PC-3 (cell line): Measurements from ENCODE around the gene FCN2. TPM values are rescaled to one million over a fixed set of nuclear protein-coding genes. Genes with fewer than 3 reads are reported as not detected.

ENCODE experiments used
- ATAC-seq: fragments of 200-7000 bp; cut with Tn5 transposase; 2 replicates; pipeline ENCODE4 v1.9.1; 2020; ENCODE audit warnings: mild to moderate bottlenecking, moderate library complexity
- BruUV-seq: library from RNA; stranded (reverse); fragments of 400-500 nt; replicated peaks from 2 replicates; lab custom pipeline; 2021; lab: Mats Ljungman, UMichigan
- CTCF ChIA-PET: fragments of 300-600 bp; sonication (Branson Sonifier 250); formaldehyde crosslinking; loops from one replicate; lab custom pipeline; 2022; ENCODE audit warnings: antibody characterized with exemption; lab: Charles Lee
- POLR2A ChIA-PET: fragments of 300-600 bp; sonication (Branson Sonifier 250); formaldehyde crosslinking; loops from one replicate; lab custom pipeline; 2022; ENCODE audit warnings: antibody characterized with exemption; ENCODE audit not compliant: unreplicated experiment; lab: Charles Lee
- DNase-seq: peaks from one replicate; pipeline ENCODE4 v3.0.0-alpha.2; 2015
- H2AFZ ChIP-seq: fragments of 300-600 bp; sonication (generic); 2 replicates; pipeline ENCODE4 v1.6.0; 2016; ENCODE audit warnings: antibody characterized with exemption, low read length
- H3F3A ChIP-seq: fragments of 300-600 bp; sonication (generic); one replicate; pipeline ENCODE4 v1.6.0; 2017; ENCODE audit warnings: antibody characterized with exemption, low read length, control low read depth, mild to moderate bottlenecking; ENCODE audit not compliant: unreplicated experiment
- H3K27ac ChIP-seq: fragments of 300-600 bp; sonication (generic); 2 replicates; pipeline ENCODE4 v1.5.1; 2016; ENCODE audit warnings: mild to moderate bottlenecking, low read length
- H3K27me3 ChIP-seq: fragments of 300-600 bp; sonication (generic); 2 replicates; pipeline ENCODE4 v1.6.1; 2016; ENCODE audit warnings: low read length, mixed read lengths
- H3K36me3 ChIP-seq: fragments of 300-600 bp; sonication (generic); 2 replicates; pipeline ENCODE4 v1.6.1; 2016; ENCODE audit warnings: low read depth, mixed run types, low read length, mixed read lengths
- H3K4me1 ChIP-seq: fragments of 300-600 bp; sonication (generic); 2 replicates; pipeline ENCODE4 v1.5.1; 2016; ENCODE audit warnings: low read length; ENCODE audit not compliant: insufficient read depth
- H3K4me2 ChIP-seq: fragments of 300-600 bp; sonication (generic); 2 replicates; pipeline ENCODE4 v1.6.0; 2016; ENCODE audit warnings: low read length
- H3K4me3 ChIP-seq: fragments of 300-600 bp; sonication (generic); 2 replicates; pipeline ENCODE4 v1.5.1; 2016; ENCODE audit warnings: mild to moderate bottlenecking, low read length, mixed read lengths
- H3K79me2 ChIP-seq: fragments of 300-600 bp; sonication (generic); 2 replicates; pipeline ENCODE4 v1.6.1; 2017; ENCODE audit warnings: low read length, mixed read lengths
- H3K9ac ChIP-seq: fragments of 300-600 bp; sonication (generic); 2 replicates; pipeline ENCODE4 v1.6.0; 2016; ENCODE audit warnings: mild to moderate bottlenecking, low read length
- H3K9me2 ChIP-seq: fragments of 300-600 bp; sonication (generic); replicated peaks from 2 replicates; pipeline ENCODE4 v1.6.1; 2016; ENCODE audit warnings: mixed run types, low read length, mixed read lengths
- H3K9me3 ChIP-seq: fragments of 300-600 bp; sonication (generic); 2 replicates; pipeline ENCODE4 v1.6.1; 2016; ENCODE audit warnings: low read length, mixed read lengths
- H4K20me1 ChIP-seq: fragments of 300-600 bp; sonication (generic); 2 replicates; pipeline ENCODE4 v1.6.1; 2016; ENCODE audit warnings: low read length, mixed read lengths
- CTCF ChIP-seq: fragments of 300-600 bp; sonication (generic); conservative IDR thresholded peaks from 2 replicates; pipeline ENCODE4 v1.5.1; 2017; ENCODE audit warnings: antibody characterized with exemption, low read depth, mild to moderate bottlenecking, low read length
- EZH2 ChIP-seq: fragments of 300-600 bp; sonication (generic); IDR thresholded peaks from one replicate; pipeline ENCODE4 v1.6.1; 2017; ENCODE audit warnings: antibody characterized with exemption, mild to moderate bottlenecking, low read length; ENCODE audit not compliant: unreplicated experiment
- EZH2phosphoT487 ChIP-seq: fragments of 300-600 bp; sonication (generic); IDR thresholded peaks from 2 replicates; pipeline ENCODE4 v1.6.1; 2018; ENCODE audit warnings: mild to moderate bottlenecking, antibody characterized with exemption, low read length, borderline replicate concordance
- intact Hi-C: fragments of 100-400 bp; cut with micrococcal nuclease; formaldehyde crosslinking; loops from 2 replicates; pipeline ENCODE4 v1.9.0; 2023
- total RNA-seq: library from RNA; depleted of rRNA; stranded (reverse); fragments of >200 nt; gene quantifications from 2 replicates; pipeline ENCODE4 v1.2.3, GENCODE V29; 2014

FCN2 gene
- total RNA-seq, 1 experiment from 2014 or later = not detected

- Histone ChIP-seq H3F3A (no peaks in the 10 kb centered on the region), H3K27ac (no peak overlapping the region), H2AFZ (no peak overlapping the region), H3K9me3 (no peaks in the 10 kb centered on the region), H3K79me2 (no peaks in the 10 kb centered on the region), H4K20me1 (no peaks in the 10 kb centered on the region), H3K9me2 (no peaks in the 10 kb centered on the region), H3K4me3 (no peak overlapping the region), H3K9ac (no peak overlapping the region), H3K27me3 (no peaks in the 10 kb centered on the region), H3K4me1 (no peaks in the 10 kb centered on the region), H3K4me2 (no peak overlapping the region), H3K36me3 (no peaks in the 10 kb centered on the region)
- BruUV-seq = no TSS peak
- ATAC-seq (no peak), DNase-seq (no peak)
- TF ChIP-seq EZH2phosphoT487 = no peak
- no peak for TF ChIP-seq EZH2
- TF ChIP-seq CTCF = no peak
- ChIA-PET POLR2A (no interaction called here), CTCF (no interaction called here)
- intact Hi-C loops = no loop called here
These were observed 47.2 kb upstream of the FCN2 start for GRCh38 chr9:134833294-134833880.

- POLR2A ChIA-PET = no interaction called here
- Histone ChIP-seq H3K4me1 (no peaks in the 10 kb centered on the region), H3K4me3 (no peak overlapping the region), H3K79me2 (no peaks in the 10 kb centered on the region), H3K9ac (no peak overlapping the region), H3K9me3 (no peaks in the 10 kb centered on the region), H3K4me2 (no peak overlapping the region), H3K27ac (no peak overlapping the region), H4K20me1 (no peaks in the 10 kb centered on the region), H3F3A (no peaks in the 10 kb centered on the region), H2AFZ (no peak overlapping the region), H3K9me2 (no peaks in the 10 kb centered on the region), H3K36me3 (no peaks in the 10 kb centered on the region), H3K27me3 (no peaks in the 10 kb centered on the region)
- no peak for TF ChIP-seq EZH2
- no peak for TF ChIP-seq EZH2phosphoT487
- CTCF ChIA-PET = no interaction called here
- BruUV-seq = no TSS peak
- no peak for DNase-seq
- no peak for ATAC-seq
- intact Hi-C loops = no loop called here
These were observed 46.2 kb upstream of the FCN2 start for GRCh38 chr9:134834217-134834956.

GRCh38 chr9:134834957-134835419 is 45.6 kb upstream of the FCN2 start:
- Histone ChIP-seq H3K79me2 (no peaks in the 10 kb centered on the region), H3K4me2 (no peak overlapping the region), H3F3A (no peaks in the 10 kb centered on the region), H3K27me3 (no peaks in the 10 kb centered on the region), H3K9ac (no peak overlapping the region), H3K4me1 (no peaks in the 10 kb centered on the region), H3K36me3 (no peaks in the 10 kb centered on the region), H3K9me2 (no peaks in the 10 kb centered on the region), H3K4me3 (no peak overlapping the region), H2AFZ (no peak overlapping the region), H4K20me1 (no peaks in the 10 kb centered on the region), H3K27ac (no peak overlapping the region), H3K9me3 (no peaks in the 10 kb centered on the region)
- POLR2A ChIA-PET = no interaction called here
- intact Hi-C loops = no loop called here
- TF ChIP-seq EZH2 (no peak), CTCF (no peak), EZH2phosphoT487 (no peak)
- no peak for ATAC-seq
- no peak for DNase-seq
- BruUV-seq = no TSS peak
- CTCF ChIA-PET = no interaction called here
